Activated naive CD8-positive, alpha-beta T cell treated with anti-CD3 and anti-CD28 coated beads, Interleukin-2, amount 50 U/mL, for 16 hours (primary cell): Measurements from ENCODE around the gene NR2E3.

Experiments used
- DNase-seq: peaks from one replicate; pipeline ENCODE4 v3.0.0-alpha.2; 2020; ENCODE audit warnings: low read depth, low spot score

NR2E3 gene

DNA sequence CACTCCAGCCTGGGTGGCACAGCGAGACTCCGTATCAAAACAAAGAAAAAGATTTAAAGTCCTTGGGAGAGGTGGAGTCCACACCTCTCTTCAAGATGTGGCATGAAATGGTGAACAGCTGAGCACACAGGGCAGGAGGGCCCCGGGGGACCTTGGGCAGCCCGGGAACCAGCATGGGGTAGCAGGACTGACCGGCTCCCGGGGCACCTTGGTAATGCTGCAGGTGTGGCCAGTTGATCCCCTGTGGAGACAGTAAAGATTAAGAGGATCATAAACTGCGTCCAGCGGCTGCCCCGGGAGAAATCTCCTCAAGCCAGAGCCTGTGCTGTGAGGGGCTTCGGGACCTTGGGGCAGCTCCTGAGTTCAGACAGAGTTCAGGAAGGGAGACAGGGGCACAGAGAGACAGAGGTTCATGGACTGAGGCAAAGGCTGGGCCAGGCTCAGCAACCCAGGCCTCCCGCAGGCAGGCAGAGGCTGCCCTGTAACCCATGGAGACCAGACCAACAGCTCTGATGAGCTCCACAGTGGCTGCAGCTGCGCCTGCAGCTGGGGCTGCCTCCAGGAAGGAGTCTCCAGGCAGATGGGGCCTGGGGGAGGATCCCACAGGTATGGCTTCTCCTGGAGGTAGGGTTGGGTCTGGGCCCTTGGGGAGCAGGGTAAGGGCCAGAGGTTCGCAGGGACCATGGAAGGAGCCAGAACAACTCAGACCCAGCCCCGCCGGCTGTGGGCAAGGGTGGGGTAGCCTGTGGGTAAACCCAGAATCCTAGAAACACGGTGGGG is at the start of gene NR2E3:
NR2E3 (plus strand) TSS at position 299 of the 780 bp plus-strand sequence; CDS start at position 489, 190 bp downstream.
- no peak for DNase-seq

DNA sequence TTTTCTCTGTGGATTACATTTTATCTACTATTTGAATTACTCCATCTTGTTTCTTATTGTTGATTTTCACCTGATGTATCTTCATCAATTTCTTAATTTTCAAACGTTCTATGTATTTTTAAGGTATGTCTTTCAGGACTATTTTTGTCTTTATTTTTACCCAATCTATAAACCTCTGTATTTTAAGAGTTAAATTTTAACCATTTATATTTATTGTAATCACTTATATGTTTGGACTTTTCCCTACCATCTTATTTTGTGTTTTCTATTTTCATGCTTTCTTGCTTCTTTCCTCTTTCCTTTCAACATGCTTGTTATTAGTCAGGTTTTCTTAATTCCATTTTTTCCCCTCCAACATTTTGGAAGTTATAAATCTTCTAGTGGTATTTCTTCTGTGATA is 49.5 kb upstream of the NR2E3 start:
- no peak for DNase-seq

DNA sequence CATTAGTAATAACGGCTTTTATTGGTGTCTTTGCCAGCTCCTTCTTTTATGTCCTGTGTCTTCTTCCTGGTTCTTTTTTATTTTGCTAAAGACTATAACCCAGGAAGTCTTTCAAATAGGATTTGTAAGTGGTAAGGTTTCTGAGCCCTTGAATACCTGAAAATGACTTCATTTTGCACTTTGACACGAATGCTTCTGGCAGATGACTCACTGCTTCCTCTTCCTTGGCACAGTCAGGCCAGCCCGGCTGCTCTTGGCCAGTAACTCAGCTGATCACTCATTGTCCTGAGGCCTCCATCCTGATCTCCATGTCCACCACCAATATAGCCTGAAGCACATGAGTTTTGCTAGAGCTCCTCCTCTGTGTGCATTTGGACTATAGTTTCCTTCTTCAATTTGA is 48.7 kb upstream of the NR2E3 start:
- no peak for DNase-seq

DNA sequence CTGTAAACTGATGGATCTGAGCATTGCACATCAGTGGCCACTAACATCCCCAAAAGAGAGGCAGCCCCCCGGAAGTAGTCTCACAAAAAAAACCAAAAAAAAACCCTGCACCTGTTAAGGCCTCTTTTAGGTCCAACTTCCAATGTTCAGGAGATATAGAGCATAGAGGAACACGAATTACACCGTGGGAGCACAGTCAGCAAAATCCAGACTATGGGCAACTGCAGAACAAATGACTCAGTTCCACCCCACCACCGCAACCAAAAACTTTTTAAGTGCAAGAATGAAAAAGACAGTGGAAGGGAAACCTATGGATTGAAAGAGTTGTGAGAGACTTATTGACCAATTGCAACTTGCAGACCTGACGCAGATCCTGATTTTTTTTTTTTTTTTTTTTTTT is 42.2 kb upstream of the NR2E3 start:
- DNase-seq = no peak

DNA sequence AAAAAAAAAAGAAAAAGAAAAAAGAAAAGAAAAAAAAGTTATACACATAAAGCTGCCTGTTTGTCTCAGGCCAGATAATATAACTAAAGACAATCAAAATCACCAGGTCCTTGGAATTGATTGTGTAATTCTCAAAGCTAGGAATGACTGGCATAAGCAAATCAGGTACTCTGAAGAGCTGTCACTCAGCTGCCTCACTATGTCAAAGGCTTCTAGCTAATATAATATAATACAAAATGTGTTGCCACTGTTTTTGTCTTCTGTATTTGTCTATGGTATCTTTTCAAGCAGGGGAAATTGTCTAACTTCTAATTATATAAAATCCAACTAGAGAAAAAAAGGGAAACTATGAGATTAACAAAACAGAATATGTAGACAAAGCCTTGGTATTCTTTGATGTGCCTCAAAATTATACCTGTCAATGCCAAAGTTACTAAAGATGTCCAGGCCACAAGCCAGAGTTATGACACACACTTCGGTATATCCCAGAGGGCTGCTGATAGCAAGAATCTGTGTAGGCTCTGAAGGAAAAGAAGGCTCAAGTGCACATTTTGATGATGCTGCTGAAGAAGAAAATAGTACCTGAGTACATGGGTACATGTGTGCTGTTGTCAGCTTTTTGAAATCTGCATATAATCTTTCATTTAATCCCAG is 37.0 kb upstream of the NR2E3 start:
- no peak for DNase-seq

DNA sequence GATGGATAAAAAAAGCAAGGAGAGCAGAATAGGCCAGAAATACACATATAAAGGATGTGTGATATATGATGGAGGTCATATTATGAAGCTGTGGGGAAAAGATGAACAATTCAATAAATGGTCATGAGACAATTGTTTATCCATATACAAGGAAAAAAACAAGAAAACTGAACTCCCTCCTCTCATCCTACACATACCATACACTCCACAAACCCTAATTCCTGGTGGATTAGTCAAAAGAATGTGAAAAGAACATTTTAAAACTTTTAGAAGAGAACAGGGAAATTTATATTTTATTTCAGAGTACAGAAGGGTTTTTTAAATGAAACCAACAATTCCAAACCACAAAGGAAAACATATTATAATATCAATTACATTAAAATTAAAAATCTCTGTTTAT is 34.5 kb upstream of the NR2E3 start:
- no peak for DNase-seq

DNA sequence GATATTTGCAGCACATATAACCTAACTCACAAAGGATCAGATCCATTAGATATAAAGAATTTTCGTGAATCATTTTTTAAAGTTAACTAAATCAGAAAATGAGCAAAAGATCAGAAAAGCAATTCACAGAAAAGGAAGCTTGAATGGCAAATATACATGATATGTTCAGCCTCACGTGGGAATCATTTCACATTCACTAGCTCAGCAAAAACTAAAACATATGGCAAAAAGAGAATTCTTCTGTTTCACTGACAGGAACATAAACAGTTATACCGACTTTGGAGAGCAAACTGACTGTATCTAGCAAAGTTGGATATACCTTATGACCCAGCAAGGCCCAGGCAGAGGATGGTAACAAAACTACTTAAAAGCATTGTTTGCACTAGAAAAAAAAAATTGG is 34.0 kb upstream of the NR2E3 start:
- no peak for DNase-seq

DNA sequence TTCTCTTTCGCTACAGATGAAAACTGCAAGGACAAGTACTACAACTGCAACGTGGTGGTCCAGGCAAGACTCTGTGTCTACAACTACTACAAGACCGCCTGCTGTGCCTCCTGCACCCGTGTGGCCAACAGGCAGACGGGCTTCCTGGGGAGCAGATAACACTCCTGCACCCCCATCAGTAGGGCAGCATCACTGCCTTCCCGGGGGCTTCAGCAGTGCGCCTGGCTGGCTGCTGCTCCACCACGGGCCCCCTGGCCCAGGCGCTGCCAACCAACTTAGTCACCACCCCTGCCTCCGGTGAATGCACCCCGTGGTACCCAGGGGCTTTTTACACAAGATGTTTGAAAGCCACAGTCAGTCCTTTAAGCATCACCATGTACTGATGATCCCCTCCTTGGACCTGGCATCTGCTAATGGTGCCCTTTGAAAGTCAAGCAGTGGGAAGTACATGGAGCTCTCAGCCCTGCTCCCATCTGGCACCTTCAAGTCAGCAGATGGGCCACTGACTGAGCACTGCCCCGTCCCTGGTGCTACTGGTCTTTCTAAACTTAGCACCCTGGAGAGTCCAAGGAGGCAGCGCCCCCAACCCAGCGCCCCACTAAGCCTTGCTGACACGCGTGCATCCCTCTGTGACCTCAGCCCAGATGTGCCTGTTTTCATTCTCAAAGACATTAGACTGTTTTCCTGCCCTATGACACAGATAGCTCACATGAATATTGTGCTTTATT is 33.0 kb upstream of the NR2E3 start:
- no peak for DNase-seq

DNA sequence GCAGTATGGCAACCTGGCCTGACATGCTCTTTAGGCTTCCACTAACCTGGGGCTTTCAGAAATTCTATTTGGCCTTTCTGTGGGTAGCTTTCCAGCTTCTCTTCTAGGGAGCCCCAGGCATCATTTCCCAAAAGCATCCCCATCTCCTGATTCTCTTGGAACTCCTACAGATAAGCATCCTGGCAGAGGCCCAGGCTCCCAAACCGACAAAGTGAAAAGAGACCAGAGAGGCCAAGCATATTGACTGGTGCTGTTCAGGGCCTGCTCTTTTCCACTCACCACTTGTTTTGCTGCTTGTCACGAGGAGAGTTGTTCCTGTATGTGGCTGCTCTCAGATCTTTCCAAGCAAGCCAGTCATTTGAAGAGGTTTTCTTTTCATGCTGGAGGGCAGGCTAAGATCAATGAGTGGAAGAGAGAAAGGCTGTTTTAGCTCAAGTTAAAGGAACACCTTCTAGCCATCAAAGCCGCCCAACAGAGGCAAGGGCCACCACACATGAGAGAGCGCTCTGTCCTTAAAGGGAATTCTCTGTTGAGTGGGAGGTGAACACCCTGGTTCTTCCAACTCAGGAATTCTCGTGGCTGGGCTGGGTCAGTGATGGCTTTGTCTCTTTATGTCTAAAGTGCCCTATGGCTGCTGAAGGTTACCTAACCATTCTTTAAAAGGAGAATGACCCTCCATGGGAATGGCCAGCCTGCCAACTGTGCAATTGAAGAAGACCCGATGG is 31.1 kb upstream of the NR2E3 start:
- DNase-seq = no peak

DNA sequence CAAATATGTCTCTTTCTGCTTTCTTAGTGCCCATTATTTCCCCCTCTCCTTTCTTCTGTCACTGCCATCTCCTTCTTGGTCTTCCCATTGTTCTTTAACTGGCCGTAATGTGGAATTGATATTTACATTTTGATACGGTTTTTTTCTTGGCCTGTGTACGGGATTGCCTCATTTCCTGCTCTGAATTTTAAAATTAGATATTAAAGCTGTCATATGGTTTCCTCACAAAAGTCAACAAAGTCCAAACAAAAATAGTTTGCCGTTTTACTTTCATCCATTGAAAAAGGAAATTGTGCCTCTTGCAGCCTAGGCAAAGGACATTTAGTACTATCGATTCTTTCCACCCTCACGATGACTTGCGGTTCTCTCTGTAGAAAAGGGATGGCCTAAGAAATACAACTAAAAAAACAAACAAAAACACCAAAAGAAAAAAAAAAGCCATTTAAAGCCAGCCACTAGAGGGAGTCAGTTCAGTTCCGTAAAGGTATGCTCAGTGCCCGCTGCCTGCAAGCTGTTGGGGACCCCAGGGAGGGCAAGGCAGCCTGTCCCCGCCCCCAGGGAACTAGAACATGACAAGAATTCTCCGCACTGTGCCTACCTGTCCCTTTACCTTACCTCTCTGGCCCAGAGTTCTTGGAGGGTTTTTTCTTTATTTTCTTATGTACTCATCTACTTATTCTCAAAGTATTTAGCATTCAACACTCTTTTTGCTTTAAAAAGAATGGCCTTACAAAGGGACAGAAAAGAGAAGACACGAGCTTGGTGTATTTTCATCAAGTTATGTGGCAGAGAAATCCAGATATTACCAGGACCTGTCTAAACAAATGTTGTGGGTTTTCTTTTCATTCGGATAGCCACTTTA is 30.0 kb upstream of the NR2E3 start:
- DNase-seq = no peak

DNA sequence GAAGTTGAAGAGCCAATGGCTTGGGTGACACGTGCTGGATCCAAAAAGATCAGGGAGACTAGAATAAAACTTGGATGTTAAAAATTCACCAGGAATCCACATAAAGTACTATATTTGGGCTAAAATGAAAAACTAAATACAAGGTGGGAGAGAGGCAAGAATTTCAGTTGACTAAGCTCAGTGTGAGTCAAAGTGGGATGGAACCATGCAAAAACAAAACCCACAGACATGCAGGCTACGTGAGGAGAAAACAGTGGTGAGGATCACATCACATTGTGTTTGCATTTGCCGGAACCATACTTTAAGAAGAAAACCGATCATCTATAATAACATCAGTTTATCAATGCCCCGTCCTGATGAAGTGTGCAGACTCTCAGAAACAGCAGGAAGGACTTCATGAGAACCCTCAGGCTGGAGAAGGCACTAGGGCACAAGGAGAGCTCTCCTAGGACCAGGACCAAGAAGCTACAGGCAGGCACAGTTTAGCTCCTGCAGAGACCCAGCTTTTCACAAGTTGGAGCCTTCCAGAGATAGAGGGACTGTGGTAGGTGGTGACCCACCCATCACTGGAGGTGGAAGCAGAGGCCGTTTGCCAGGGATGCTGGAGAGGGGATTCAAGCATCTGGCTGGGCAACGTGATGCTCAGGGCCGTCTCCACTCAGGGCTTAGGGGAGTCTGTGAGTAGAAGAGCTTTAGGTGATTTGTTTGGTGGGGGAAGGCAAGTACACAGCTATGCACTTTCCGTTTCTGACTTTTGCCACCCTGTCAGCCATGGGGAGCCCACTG is 29.0 kb upstream of the NR2E3 start:
- DNase-seq = no peak

DNA sequence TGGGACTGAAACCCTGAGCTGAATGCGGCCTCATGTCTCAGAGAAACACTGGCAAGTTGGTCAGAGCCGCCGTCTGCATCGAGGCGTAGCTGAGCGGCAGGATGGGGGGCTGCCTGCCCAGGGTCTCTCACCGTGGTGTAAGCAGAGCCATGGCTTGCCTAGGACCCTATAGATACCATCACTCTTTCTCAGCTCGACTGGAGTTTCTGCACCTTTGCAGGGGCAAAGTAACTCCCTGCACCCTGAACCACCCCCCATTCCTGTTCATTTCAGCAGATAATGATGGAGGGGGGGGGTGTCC is 28.4 kb upstream of the NR2E3 start:
- DNase-seq = no peak

DNA sequence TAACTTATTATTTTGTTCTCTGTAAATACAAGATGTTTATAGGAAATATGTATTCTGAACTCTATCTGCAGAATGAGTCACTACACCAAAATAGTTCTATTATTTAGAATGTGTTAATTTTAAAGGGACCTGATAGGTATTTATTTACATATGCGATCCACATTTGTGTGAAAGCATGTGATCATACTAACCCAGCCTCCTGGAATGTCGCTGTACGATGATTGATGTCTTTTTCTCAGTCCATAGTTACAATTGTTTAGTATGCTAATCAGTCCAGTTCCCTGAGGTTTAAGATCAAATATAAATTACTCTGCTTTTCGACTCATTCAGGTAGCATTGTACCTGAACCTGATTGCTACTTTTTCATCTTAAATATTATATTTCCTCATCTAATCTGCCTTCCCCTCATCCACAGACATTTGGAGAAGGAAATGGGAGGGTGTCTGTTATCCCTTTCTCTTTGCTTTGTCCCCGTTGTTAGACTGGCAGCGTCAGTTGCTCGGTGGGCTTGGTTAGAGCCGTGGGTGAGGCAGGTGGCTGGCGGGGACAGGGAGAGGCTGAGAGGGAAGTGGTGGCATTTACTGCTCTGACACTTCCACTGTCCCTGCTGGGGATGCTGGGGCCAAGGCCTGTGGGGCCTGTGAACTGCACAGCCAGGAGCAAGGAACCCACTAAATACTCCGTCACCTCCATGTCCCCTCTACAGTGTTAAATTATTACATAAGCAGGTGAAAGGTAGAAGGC is 27.8 kb upstream of the NR2E3 start:
- DNase-seq = no peak

DNA sequence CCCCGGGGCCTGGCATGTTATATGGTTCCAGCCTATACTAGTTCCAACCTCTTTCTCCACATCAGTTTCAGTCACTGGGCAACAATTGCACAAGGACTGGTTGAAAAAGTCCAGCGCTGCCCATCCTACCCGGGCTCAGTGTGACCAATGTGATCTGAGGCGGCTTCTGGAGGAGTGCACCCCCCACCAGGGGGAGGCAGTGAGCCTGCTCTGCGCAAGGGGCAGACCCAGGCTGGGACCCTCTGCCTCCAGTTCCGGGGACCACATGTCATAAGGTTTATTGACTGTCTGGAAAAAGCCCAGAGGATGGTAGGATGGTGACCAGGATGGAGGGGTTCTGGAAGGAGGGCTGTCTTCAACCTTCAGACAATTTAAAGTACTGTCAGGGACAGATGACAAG is 25.6 kb upstream of the NR2E3 start:
- no peak for DNase-seq

DNA sequence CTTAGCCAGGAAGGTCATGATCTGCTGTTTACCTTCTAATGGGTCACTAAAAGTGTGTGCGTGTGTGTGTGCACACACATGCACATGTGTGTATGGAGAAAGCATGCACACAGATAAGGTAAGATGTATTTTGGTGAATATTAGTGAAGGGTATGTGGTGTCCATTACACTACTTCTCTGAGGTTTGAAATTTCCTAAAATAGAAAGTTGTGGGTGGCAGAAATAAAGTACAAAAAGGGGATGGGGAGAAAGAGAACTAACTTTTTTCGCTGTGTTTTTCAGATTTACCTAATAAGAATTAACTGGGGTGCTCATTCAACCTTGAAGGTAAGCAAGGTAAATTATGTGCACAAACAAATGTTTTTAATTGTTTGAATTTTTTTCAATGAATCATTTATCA is 24.4 kb upstream of the NR2E3 start:
- DNase-seq = no peak

DNA sequence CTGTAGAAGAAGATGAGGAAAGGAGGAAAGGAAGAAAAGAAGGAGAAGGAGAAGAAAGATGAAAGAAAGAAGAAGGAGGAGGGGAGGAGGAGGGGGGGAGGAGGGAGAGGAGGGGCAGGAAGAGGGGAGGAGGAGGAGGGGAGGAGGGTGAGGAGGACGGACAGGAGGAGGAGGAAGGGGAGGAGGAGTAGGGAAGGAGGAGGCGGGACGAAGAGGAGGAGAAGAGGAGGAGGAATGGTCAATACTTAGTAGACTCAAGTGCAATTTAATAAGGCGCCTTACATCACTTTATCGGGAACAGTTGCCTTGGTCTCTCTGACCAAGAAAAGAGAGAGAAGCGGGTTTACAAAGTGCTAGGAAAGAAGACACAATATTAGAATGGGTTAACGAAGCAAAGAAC is 23.7 kb upstream of the NR2E3 start:
- no peak for DNase-seq

DNA sequence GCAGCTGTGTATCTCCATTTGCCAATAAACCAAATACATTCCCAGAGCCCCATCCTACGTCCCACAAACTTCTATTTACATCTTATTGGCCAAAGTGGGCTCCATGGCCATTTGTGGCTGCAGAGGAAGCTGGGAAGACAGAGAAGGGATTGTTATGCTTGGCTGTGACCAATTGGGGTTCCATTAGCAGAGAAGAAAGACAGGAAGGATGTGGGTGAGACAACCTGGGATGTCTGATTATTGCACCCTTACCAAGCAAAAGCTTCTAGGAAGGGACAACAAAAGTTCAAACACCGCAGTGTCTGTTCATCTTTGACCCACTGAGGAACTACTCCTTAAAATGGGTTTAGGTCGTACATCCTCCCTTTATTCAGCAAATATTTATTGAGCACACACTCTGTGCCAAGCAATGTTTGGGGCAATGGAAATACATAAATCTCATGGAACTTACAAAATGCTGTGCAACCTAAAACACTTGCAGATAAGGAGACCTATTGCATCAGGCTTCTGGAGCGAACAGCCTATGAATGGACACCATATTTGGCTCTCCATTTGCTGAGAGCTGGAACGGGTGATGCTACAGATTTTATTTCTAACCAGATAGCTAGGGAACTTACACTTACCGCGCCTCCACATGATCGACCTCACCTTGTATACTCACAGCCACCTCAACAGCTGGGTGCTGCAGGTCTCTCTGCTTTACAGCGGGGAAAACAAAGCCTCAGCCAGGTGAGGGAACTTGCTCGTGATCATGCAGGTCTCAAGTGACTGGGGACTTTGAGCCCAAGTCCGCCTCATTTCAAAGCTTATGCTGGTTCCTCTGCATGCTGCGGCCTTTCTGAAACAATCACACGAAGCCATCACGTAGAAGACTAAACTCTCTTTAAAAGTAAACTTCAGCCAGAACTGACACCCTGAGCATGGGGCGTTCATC is 21.4 kb upstream of the NR2E3 start:
- DNase-seq = no peak

DNA sequence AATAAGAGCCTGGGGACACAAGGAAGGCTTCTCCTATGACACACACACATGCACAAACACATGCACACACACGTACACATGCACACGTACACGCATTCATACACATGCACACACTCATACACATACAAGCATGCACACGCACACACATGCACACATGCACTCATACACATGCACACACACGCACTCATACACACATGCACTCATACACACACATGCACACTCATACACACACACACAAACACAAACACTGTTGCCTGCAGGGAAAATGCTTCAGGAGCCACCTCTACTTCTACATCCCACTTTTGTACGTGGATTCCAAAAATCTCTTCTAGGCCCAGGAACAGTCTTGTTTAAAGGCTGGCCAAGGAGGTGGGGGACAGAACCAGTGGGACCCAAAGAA is 20.7 kb upstream of the NR2E3 start:
- DNase-seq = no peak

DNA sequence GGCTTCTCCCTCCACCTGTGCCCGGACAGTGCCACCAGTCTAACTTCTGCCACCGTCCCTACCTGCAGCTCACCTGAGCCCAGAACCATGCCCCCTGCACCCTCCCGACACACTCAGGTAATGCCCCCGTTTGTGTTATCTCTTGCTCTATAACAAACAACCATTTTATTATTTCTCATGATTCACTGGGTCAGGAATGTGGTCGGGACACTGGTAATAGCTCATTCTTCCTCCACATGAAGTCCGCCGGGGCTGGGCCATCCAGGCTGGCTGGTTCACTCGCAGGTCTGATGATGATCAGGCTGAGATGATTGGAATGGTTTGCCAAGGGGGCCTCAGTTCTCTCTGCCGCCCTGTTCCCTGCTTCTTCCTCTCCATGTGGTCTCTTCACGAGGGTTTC is 20.3 kb upstream of the NR2E3 start:
- no peak for DNase-seq
